Fibroblast of mammary gland (primary cell): Measurements from ENCODE around the gene CMTM4.
A peak's percentile ranks its signal among the peaks of the same experiment; 100 is the strongest.
"Not testable (repeated sequence)": the region's sequence is repeated elsewhere in the genome, so short reads cannot be mapped to it uniquely, and the experiment has no call there.

Experiments used
- DNase-seq: peaks from one replicate; pipeline ENCODE4 v3.0.0-alpha.2; 2010; ENCODE audit warnings: low read depth
- H3K4me3 ChIP-seq: 2 replicates; pipeline ENCODE4 v1.5.1; 2011; ENCODE audit warnings: low read depth, mild to moderate bottlenecking, low read length, moderate library complexity; ENCODE audit not compliant: control insufficient read depth
- CTCF ChIP-seq: conservative IDR thresholded peaks from 2 replicates; pipeline ENCODE4 v1.5.1; 2011; ENCODE audit warnings: low read depth, low read length, inconsistent platforms; ENCODE audit not compliant: control insufficient read depth, insufficient read depth

Gene CMTM4

DNA sequence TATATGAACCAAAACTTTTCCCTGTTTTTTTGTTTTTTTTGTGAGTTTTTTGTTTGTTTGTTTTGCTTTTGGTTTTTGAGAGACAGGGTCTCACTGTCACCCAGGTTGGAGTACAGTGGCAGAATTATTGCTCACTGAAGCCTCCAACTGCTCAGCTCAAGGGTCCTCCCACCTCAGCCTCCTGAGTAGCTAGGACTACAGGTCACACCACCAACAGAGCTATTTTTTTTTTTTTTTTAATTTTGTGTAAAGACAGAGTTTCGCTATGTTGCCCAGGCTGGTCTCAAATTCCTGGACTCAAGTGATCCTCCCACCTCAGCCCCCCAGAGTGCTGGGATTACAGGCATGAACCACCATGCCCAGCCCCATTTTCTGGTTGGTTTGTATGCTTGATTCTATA, 28.6 kb downstream of the CMTM4 start:
- no peak for TF ChIP-seq CTCF
- DNase-seq, result no peak
- H3K4me3 ChIP-seq, result no peak overlapping the region

DNA sequence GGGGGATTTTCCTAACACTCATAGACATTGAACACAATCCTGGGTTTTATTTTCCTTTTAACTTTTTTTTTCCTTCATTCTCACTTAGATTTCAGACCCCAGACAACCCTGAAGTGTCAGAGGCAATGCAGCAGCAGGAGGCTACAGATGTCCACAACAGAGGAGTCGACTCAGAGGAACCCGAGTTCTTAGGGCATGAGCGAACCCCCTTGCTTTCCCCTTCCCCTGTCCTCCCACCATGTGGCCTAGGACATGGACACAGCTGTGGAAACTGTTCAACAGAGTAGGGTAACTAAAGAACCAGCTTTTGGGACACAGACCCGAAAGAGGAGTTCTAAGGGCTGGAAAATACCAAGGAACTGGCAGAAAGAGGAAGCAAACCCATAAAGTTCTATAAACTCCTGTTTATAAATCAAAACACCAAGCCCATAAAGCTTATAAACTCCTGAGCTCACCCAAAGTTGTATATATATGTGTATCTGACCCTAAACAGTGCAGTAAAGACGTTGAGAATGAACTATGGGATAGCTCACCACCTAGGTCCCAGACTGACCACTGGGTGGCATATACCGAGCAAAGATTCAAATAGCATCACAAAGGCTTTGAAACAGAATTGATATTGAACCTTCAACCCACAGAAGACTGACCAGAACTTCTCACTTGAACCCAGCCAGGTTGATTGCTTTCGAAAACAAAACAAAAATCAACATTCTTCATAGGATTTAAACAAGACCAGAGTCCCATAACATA, 33.9 kb downstream of the CMTM4 start:
- DNase-seq, result peak; percentile 63
- TF ChIP-seq CTCF, result peak; percentile 76
- H3K4me3 ChIP-seq, result no peak overlapping the region

- peak; percentile 71 for DNase-seq
- H3K4me3 ChIP-seq, result not testable (repeated sequence)
Observed at GRCh38 chr16:66661671-66662346, 34.7 kb downstream of the CMTM4 start.

- no peak for TF ChIP-seq CTCF
- DNase-seq, result no peak
- H3K4me3 ChIP-seq, result no peak overlapping the region
Observed at GRCh38 chr16:66661210-66661560, 35.4 kb downstream of the CMTM4 start.

DNA sequence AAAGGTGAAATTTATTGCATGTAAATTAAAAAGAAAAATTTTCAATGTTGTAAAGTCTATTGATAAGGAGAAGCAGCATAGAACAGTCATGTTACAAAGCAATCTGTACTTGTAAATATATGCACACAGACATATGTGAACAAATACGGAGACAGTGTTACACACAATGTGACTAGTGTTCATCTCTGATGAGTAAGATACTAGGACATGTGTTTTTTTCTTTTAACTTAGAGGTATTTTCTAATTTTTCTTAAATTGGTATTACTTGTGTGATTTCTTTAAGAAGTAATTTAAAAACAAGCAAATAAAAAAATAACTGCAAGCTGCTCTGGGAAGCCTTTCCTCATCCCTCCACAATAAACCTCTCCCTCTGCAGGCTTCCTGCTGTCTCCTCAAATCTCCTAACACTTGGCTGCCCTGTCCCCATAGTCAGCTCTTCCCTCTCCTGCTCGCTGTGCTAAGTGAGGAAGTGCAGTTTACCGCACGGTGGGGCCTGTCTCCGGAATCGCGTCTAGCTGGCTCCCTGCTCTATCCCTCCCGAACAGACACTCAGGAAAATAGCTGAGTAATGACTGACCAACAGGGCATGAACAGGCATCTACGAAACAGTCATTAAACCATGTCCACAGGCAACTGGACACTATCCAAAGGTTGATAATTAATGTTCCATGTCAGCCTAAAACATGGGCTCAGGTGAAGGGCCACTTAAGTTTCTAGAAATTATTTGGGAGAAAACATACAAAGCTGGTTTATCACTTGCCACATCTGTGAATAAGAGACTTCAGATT, 35.9 kb downstream of the CMTM4 start:
- DNase-seq, result peak; percentile 94
- peak; percentile 36 for TF ChIP-seq CTCF
- H3K4me3 ChIP-seq, result no peak overlapping the region

DNA sequence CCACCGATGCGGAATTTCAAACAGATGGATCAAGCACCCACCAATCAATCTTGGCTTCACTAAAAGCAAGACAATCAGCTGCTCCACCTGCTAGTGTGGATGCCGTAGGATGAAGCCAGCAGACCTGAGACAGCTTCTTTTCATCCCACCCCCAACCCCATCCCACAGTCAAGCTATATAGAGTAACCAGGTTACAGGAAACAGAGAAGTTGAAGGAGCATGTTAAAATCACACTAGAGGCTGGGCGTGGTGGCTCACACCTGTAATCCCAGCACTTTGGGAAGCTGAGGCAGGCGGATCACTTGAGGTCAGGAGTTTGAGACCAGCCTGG, 37.7 kb downstream of the CMTM4 start:
- TF ChIP-seq CTCF, result no peak
- DNase-seq, result no peak
- H3K4me3 ChIP-seq, result no peak overlapping the region
